ENCODE data around the gene ARMC9.

Gene ARMC9

GRCh38 chr2:231325826-231326225 lies 127.4 kb downstream of the ARMC9 start (continued):
- TF ChIP-seq, protein P1, sequence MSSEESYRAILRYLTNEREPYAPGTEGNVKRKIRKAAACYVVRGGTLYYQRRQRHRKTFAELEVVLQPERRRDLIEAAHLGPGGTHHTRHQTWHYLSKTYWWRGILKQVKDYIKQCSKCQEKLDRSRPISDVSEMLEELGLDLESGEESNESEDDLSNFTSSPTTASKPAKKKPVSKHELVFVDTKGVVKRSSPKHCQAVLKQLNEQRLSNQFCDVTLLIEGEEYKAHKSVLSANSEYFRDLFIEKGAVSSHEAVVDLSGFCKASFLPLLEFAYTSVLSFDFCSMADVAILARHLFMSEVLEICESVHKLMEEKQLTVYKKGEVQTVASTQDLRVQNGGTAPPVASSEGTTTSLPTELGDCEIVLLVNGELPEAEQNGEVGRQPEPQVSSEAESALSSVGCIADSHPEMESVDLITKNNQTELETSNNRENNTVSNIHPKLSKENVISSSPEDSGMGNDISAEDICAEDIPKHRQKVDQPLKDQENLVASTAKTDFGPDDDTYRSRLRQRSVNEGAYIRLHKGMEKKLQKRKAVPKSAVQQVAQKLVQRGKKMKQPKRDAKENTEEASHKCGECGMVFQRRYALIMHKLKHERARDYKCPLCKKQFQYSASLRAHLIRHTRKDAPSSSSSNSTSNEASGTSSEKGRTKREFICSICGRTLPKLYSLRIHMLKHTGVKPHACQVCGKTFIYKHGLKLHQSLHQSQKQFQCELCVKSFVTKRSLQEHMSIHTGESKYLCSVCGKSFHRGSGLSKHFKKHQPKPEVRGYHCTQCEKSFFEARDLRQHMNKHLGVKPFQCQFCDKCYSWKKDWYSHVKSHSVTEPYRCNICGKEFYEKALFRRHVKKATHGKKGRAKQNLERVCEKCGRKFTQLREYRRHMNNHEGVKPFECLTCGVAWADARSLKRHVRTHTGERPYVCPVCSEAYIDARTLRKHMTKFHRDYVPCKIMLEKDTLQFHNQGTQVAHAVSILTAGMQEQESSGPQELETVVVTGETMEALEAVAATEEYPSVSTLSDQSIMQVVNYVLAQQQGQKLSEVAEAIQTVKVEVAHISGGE (tag by site-specific recombination; conservative IDR thresholded peaks at IDR 0.05; ENCODE audit: low read depth): no peak
- no peak for TF ChIP-seq RBAK (tag by site-specific recombination; IDR thresholded peaks at IDR 0.05)

GRCh38 chr2:231326404-231326803 lies 128.0 kb downstream of the ARMC9 start:
- no peaks in the 10 kb centered on the region for H3K4me1 ChIP-seq (ENCODE audit: control insufficient read depth, insufficient read depth, low read length)
- H3K36me3 ChIP-seq (ENCODE audit: control insufficient read depth in 2 of 2, insufficient read depth in 1 of 2, low read length in 2 of 2): peaks cover 0 to 2% of the 10 kb centered on the region in 2 experiments; a peak in 1 of 3 replicates
- TF ChIP-seq HOXD13 (CRISPR knock-in tag; IDR thresholded peaks at IDR 0.05; ENCODE audit: borderline replicate concordance): no peak
- H3K27ac ChIP-seq (ENCODE audit: extremely low read depth, low read depth, low read length): no peak overlapping the region
- ChIA-PET CTCF (interaction anchor here (0.5 kb wide), 1 partner anchor 224 kb away, joined by 3 read pairs; no protein-coding TSS in a partner anchor), POLR2A (no interaction called here)
- H3K4me3 ChIP-seq (ENCODE audit: low read depth, low read length): no peak overlapping the region
- H3K9me3 ChIP-seq (ENCODE audit: control insufficient read depth, insufficient read depth, low read depth, low read length): no peaks in the 10 kb centered on the region

DNA sequence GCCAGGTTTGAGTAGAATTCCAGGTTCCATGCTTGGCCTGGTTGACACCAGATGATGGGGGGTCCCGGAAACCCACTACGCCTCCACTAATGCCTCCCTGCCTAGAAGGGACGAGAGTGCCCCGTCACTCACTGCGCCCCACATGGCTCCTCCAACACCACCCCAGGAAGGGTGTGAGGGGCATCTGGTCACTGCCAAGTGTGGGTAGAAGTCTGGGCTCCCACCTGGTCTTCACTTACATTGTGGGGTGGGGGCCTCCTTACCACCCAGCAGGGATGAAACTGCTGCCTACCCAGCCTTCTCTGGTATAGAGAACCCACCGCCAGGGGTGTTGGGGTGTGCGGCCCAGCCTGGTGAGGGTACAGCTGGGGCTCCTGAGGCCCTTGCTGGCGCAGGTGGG lies 131.9 kb downstream of the ARMC9 start:
- CTCF ChIA-PET: interaction anchor here (0.7 kb wide), 1 partner anchor 271 kb away, joined by 3 read pairs; no protein-coding TSS in a partner anchor
- POLR2A ChIA-PET: no interaction called here
- Histone ChIP-seq H3K4me1 (ENCODE audit: control insufficient read depth, insufficient read depth, low read length) (no peaks in the 10 kb centered on the region), H3K27ac (ENCODE audit: extremely low read depth, low read depth, low read length) (no peak overlapping the region), H3K9me3 (ENCODE audit: control insufficient read depth, insufficient read depth, low read depth, low read length) (no peaks in the 10 kb centered on the region), H3K36me3 (ENCODE audit: control insufficient read depth in 2 of 2, insufficient read depth in 1 of 2, low read length in 2 of 2) (peaks cover 0 to 27% of the 10 kb centered on the region in 2 experiments; a peak in 1 of 3 replicates), H3K4me3 (ENCODE audit: low read depth, low read length) (no peak overlapping the region)
- TF ChIP-seq YY2 (tag by site-specific recombination; IDR thresholded peaks at IDR 0.05) (no peak), ZFP3 (tag by site-specific recombination; IDR thresholded peaks at IDR 0.05; ENCODE audit: low read depth) (no peak), ZSCAN16 (tag by site-specific recombination; IDR thresholded peaks at IDR 0.05) (no peak), ZNF302 (tag by site-specific recombination; IDR thresholded peaks at IDR 0.05; ENCODE audit: low read depth) (no peak), ZNF214 (tag by site-specific recombination; IDR thresholded peaks at IDR 0.05; ENCODE audit: borderline replicate concordance) (no peak), ZSCAN30 (tag by site-specific recombination; IDR thresholded peaks at IDR 0.05) (no peak), ZNF560 (tag by site-specific recombination; IDR thresholded peaks at IDR 0.05; ENCODE audit: borderline replicate concordance) (no peak), ZNF398 (tag by site-specific recombination; IDR thresholded peaks at IDR 0.05) (no peak), ZNF324 (tag by site-specific recombination; IDR thresholded peaks at IDR 0.05) (no peak), ZNF133 (tag by site-specific recombination; IDR thresholded peaks at IDR 0.05) (no peak), ZFHX2 (tag by site-specific recombination; conservative IDR thresholded peaks at IDR 0.05) (no peak), ZNF549 (tag by site-specific recombination; IDR thresholded peaks at IDR 0.05) (no peak), HOXD13 (CRISPR knock-in tag; IDR thresholded peaks at IDR 0.05; ENCODE audit: borderline replicate concordance) (no peak), ZNF223 (tag by site-specific recombination; IDR thresholded peaks at IDR 0.05) (no peak), ZNF157 (tag by site-specific recombination; IDR thresholded peaks at IDR 0.05) (no peak)
- TF ChIP-seq, protein P2, sequence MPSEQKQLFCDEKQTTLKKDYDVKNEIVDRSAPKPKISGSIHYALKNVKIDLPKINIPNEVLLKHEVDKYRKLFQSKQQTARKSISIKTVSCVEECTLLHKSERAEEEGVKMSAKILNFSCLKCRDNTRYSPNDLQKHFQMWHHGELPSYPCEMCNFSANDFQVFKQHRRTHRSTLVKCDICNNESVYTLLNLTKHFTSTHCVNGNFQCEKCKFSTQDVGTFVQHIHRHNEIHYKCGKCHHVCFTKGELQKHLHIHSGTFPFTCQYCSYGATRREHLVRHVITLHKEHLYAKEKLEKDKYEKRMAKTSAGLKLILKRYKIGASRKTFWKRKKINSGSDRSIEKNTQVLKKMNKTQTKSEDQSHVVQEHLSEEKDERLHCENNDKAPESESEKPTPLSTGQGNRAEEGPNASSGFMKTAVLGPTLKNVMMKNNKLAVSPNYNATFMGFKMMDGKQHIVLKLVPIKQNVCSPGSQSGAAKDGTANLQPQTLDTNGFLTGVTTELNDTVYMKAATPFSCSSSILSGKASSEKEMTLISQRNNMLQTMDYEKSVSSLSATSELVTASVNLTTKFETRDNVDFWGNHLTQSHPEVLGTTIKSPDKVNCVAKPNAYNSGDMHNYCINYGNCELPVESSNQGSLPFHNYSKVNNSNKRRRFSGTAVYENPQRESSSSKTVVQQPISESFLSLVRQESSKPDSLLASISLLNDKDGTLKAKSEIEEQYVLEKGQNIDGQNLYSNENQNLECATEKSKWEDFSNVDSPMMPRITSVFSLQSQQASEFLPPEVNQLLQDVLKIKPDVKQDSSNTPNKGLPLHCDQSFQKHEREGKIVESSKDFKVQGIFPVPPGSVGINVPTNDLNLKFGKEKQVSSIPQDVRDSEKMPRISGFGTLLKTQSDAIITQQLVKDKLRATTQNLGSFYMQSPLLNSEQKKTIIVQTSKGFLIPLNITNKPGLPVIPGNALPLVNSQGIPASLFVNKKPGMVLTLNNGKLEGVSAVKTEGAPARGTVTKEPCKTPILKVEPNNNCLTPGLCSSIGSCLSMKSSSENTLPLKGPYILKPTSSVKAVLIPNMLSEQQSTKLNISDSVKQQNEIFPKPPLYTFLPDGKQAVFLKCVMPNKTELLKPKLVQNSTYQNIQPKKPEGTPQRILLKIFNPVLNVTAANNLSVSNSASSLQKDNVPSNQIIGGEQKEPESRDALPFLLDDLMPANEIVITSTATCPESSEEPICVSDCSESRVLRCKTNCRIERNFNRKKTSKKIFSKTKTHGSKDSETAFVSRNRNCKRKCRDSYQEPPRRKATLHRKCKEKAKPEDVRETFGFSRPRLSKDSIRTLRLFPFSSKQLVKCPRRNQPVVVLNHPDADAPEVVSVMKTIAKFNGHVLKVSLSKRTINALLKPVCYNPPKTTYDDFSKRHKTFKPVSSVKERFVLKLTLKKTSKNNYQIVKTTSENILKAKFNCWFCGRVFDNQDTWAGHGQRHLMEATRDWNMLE (tag by site-specific recombination; conservative IDR thresholded peaks at IDR 0.05; ENCODE audit: low read depth): no peak
- TF ChIP-seq, protein P3, sequence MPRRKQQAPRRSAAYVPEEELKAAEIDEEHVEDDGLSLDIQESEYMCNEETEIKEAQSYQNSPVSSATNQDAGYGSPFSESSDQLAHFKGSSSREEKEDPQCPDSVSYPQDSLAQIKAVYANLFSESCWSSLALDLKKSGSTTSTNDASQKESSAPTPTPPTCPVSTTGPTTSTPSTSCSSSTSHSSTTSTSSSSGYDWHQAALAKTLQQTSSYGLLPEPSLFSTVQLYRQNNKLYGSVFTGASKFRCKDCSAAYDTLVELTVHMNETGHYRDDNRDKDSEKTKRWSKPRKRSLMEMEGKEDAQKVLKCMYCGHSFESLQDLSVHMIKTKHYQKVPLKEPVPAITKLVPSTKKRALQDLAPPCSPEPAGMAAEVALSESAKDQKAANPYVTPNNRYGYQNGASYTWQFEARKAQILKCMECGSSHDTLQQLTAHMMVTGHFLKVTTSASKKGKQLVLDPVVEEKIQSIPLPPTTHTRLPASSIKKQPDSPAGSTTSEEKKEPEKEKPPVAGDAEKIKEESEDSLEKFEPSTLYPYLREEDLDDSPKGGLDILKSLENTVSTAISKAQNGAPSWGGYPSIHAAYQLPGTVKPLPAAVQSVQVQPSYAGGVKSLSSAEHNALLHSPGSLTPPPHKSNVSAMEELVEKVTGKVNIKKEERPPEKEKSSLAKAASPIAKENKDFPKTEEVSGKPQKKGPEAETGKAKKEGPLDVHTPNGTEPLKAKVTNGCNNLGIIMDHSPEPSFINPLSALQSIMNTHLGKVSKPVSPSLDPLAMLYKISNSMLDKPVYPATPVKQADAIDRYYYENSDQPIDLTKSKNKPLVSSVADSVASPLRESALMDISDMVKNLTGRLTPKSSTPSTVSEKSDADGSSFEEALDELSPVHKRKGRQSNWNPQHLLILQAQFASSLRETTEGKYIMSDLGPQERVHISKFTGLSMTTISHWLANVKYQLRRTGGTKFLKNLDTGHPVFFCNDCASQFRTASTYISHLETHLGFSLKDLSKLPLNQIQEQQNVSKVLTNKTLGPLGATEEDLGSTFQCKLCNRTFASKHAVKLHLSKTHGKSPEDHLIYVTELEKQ (tag by site-specific recombination; IDR thresholded peaks at IDR 0.05; ENCODE audit: borderline replicate concordance): no peak
